ENCODE data around the gene HP1BP3.

DNA sequence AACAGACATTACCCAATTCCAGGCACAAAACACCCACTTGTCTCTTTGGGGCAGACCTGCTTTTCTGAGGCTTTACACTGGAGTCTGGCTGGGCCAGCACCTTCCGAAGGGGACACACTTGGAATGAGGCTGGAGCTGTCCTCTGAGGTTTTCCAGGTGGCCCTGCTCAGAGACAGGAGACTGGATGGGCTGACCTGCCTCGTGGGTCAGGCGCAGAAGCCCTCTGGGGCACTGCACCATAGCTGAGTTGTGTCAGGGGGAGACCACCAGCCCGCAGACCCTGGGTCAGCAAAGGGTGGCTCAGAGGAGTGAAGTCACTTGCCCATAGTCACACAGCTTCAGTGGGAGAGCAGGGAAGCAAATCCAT, 56.4 kb downstream of the HP1BP3 start:
- TF ChIP-seq EZH2 (IDR thresholded peaks at IDR 0.05; ENCODE audit: low read depth, unreplicated experiment): no peak
- TF ChIP-seq, protein P1, sequence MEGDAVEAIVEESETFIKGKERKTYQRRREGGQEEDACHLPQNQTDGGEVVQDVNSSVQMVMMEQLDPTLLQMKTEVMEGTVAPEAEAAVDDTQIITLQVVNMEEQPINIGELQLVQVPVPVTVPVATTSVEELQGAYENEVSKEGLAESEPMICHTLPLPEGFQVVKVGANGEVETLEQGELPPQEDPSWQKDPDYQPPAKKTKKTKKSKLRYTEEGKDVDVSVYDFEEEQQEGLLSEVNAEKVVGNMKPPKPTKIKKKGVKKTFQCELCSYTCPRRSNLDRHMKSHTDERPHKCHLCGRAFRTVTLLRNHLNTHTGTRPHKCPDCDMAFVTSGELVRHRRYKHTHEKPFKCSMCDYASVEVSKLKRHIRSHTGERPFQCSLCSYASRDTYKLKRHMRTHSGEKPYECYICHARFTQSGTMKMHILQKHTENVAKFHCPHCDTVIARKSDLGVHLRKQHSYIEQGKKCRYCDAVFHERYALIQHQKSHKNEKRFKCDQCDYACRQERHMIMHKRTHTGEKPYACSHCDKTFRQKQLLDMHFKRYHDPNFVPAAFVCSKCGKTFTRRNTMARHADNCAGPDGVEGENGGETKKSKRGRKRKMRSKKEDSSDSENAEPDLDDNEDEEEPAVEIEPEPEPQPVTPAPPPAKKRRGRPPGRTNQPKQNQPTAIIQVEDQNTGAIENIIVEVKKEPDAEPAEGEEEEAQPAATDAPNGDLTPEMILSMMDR (conservative IDR thresholded peaks at IDR 0.05; ENCODE audit: low read depth in 2 of 2): no peak
- no peak for TF ChIP-seq POLR2AphosphoS5 (IDR thresholded peaks at IDR 0.05; ENCODE audit: low read depth)
- no peak for TF ChIP-seq EZH2phosphoT487 (IDR thresholded peaks at IDR 0.05; ENCODE audit: unreplicated experiment)
